Testis (tissue), 2 donors: ENCODE results near the gene SIMC1.
"Not testable (repeated sequence)": the region's sequence is repeated elsewhere in the genome, so short reads cannot be mapped to it uniquely, and the experiment has no call there.

Experiments used
- POLR2A ChIP-seq: fragments of 450-650 bp; IDR thresholded peaks from one replicate; pipeline ENCODE4 v1.6.1; 2017; ENCODE audit warnings: antibody characterized with exemption, mild to moderate bottlenecking, moderate library complexity
- TF ChIP-seq, protein P1 (sequence below), 3 experiments: fragments of 450-650 bp in 2 of 3; fragments of 200-600 bp in 1 of 3; sonication (generic) in 1 of 3; IDR thresholded peaks; one replicate each; pipeline ENCODE4 v1.5.1; 2016 to 2019; ENCODE audit warnings: antibody characterized with exemption in 3 of 3, mild to moderate bottlenecking in 2 of 3, moderate library complexity in 1 of 3

DNA sequence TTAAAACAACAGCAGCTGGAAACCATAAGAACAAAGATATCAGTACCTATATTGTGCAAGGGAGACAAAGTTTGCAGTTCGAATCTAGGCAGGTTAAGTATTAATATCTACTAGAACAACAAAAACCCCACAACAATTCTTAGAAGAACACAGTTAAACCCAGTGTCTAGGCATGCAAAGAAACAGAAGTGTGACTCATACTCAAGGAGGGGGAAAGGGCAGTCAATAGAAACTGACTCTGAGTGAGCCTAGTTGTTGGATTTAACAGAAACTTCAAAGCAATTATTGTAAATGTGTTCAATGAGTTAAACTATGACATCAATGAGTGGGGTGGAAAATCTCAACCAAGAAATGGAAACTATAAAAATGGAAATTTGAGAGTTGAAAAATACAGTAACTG, 28.2 kb downstream of the SIMC1 start:
- TF ChIP-seq, protein P1, sequence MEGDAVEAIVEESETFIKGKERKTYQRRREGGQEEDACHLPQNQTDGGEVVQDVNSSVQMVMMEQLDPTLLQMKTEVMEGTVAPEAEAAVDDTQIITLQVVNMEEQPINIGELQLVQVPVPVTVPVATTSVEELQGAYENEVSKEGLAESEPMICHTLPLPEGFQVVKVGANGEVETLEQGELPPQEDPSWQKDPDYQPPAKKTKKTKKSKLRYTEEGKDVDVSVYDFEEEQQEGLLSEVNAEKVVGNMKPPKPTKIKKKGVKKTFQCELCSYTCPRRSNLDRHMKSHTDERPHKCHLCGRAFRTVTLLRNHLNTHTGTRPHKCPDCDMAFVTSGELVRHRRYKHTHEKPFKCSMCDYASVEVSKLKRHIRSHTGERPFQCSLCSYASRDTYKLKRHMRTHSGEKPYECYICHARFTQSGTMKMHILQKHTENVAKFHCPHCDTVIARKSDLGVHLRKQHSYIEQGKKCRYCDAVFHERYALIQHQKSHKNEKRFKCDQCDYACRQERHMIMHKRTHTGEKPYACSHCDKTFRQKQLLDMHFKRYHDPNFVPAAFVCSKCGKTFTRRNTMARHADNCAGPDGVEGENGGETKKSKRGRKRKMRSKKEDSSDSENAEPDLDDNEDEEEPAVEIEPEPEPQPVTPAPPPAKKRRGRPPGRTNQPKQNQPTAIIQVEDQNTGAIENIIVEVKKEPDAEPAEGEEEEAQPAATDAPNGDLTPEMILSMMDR (IDR thresholded peaks at IDR 0.05) = not testable (repeated sequence)
- not testable (repeated sequence) for TF ChIP-seq POLR2A
